Liver (tissue), 3 donors: Measurements from ENCODE around the gene ZFYVE28.

Experiments
- CTCF ChIP-seq: fragments of 150-350 bp; IDR thresholded peaks from 2 replicates; pipeline ENCODE4 v1.5.1; 2017; ENCODE audit warnings: improper control_type of control experiment, low read depth, low read length; ENCODE audit not compliant: missing input control
- JUND ChIP-seq, 2 donors: IDR thresholded peaks; 2 replicates each; pipeline ENCODE4 v1.6.1; 2016; ENCODE audit warnings: antibody characterized with exemption in 2 of 2
- TAF1 ChIP-seq: conservative IDR thresholded peaks from 2 replicates; pipeline ENCODE4 v1.6.1; 2016; ENCODE audit warnings: antibody characterized with exemption, mild to moderate bottlenecking
- ZBTB33 ChIP-seq: IDR thresholded peaks from 2 replicates; pipeline ENCODE4 v1.6.1; 2016; ENCODE audit warnings: antibody characterized with exemption
- donor health status: healthy.
- donor health status: healthy.

GRCh38 chr4:2289955-2290333, 128.5 kb downstream of the ZFYVE28 start:
- TF ChIP-seq CTCF (no peak), TAF1 (no peak), ZBTB33 (no peak), JUND (IDR thresholded peaks at IDR 0.05) (no peak)
